HG03175 (cell line): Measurements from ENCODE around the gene CCDC9B.

Experiments
- ATAC-seq: cut with Tn5 transposase; IDR thresholded peaks from one replicate; pipeline ENCODE4 v1.9.1; 2021; ENCODE audit warnings: mild to moderate bottlenecking, moderate library complexity; ENCODE audit not compliant: unreplicated experiment

Gene CCDC9B

GRCh38 chr15:40365624-40366456, 25.1 kb upstream of the CCDC9B start:
- ATAC-seq = no peak

GRCh38 chr15:40365016-40365415, 24.3 kb upstream of the CCDC9B start:
- ATAC-seq = no peak

GRCh38 chr15:40364251-40364650, 23.5 kb upstream of the CCDC9B start:
- no peak for ATAC-seq

DNA sequence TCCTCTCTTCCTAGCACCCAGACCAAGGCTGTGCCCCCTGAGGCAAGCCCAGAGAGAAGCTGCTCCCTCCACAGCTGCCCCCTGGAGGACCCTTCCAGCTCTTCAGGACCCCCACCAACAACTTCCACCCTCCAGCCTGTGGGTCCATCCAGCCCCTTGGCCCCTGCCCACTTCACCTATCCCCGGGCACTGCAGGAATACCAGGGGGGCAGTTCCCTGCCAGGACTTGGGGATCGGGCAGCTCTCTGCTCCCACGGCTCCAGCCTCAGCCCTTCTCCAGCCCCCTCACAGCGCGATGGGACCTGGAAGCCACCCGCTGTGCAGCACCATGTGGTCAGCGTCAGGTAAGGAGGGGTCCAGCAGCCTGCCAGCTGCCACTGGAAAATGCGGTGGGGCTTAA, 22.9 kb upstream of the CCDC9B start:
- ATAC-seq = no peak

DNA sequence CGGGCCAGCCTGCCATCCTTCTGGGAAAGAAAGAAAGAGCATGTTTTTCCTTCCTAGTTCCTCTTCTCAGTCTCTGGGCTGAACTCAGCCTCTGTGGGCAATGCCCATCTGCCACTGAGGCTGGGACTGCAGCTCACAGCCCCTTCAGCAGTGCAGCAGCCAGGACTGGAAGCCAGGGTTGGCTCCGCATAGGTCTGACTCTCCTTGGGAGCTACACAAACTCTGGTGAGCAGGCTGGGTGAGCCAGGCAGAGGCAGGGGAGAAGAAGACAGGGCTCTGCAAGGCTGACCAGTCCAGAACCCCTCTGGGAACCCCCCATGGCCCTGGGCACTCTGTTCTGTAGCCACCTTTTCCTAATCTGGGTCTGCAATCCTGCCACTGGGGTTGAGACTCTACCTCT, 20.9 kb upstream of the CCDC9B start:
- no peak for ATAC-seq

DNA sequence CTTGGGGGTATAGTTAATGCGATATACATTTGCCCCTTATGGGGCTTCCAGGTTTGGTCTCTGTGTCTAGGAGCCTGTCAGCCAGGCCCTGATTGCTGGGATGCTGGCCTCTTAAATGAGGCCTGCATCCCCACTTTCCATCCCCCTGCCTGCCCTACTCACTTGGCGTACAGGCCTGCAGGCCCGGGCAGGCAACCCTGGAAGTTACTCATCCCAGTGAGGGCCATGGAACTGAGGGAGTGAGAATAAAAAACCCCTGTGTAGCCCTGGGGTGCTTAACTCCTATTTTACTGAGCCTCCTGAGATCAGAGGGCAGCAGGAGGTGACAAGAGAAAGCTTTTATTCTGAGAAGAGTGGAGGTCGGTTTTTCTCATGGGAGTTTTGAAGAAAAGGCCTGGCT, 19.3 kb upstream of the CCDC9B start:
- no peak for ATAC-seq

DNA sequence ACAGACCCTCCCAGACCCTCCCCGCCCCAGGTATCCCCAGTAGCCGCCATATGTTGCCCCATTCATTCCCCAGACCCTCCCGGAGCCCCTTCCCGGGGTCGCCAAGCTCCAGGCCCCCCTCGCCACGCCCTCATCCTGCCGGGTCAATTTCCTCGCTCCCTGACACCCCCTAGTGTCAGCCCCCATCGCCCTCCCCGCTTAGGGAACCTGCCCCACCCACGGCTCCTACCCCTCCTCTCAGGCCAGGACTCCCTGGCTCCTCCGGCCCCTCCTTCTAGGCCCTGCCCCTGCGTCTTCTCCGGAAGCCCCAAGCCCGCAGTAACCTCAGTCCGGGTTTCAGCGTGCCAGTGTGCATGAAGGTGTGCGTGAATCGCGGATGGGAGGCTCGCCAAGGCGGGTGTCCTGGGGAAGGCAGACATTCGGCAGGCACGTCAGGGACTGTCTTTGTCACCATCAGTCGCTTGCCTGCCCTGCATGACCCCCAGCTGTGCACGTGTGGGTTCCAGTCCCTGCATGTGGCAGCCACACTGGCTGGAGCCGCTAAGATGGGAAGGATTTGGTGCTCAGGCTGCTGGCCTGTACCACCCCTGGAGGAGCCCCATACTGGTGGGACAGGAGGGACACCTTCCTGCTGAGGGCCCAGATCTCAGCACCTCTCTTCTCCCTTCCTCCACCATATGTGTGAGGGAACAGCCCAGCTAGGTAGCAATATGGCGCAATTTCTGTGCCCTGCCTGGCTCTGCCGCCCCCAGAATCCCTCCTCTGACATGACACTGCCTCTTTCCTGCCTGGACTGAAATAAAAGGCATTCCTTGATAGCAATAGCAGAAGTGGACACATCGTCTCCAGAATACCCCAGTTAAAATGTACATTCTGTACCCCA, 18.0 kb upstream of the CCDC9B start:
- peak; percentile 37 for ATAC-seq

- peak; percentile 81 for ATAC-seq
Observed at GRCh38 chr15:40357723-40358470, 17.2 kb upstream of the CCDC9B start, which contains the start of gene DISP2. Gene DISP2 (plus strand): TSS chr15:40358219. CDS start chr15:40358322, 103 bp downstream.

GRCh38 chr15:40357246-40357645, 16.5 kb upstream of the CCDC9B start:
- no peak for ATAC-seq

DNA sequence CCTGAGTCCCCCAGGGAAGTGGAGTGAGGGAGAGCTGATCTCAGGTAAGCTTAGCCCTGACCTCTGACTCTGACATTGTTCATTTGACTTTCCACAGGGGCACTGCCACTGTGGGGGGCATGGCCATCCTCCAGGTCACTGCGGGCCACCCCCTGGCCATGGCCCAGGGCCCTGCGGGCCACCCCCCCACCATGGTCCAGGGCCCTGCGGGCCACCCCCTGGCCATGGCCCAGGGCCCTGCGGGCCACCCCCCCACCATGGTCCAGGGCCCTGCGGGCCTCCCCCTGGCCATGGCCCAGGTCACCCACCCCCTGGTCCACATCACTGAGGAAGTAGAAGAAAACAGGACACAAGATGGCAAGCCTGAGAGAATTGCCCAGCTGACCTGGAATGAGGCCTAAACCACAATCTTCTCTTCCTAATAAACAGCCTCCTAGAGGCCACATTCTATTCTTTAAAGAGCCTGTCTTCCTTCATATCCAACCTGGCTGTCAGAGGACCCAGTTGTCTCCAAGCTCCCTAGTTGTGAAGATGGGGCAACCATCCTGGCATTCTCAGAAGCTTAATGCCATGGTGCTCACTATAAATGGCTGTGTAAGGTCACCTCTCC, 15.3 kb upstream of the CCDC9B start:
- ATAC-seq = no peak

DNA sequence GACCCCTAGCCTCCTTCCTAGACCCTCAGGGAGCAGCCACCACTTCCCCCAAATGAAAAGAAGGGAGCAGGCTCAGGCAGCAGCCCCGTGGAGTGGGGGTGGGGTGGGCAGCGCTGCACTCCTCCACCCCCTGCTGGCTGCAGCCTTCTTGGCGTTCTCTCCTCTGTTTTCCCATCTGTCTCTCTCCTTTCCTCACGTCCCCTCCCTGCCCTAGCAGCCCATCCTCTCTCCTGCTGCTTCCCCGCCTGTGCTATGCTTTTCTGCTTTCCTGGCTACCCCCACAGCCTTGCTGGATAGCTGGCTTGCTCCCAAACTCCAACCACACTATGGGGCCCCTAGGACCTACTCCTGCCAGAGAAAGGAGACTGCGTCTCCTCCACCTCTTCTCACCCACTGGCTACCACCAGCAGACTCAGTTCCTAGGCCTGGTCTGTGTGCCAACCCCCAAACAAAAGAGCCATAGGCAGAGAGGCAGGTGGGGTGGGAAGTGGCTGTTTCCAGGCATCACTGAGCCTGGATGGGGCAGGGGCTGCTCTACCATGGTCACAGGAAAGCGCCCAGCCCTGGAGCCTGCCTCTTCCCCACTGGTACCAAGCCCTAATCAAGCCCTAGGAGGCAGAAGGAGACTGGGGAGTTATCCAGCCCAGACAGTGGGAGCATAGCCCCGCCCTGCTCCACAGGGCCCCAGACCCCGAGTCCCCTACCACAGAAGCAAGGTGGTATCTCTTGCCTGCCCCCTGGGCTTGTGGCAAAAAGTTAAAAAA, 13.9 kb upstream of the CCDC9B start:
- no peak for ATAC-seq

GRCh38 chr15:40353697-40354096, 13.0 kb upstream of the CCDC9B start:
- no peak for ATAC-seq

- ATAC-seq = no peak
Observed at GRCh38 chr15:40352281-40352901, 11.7 kb upstream of the CCDC9B start.

- no peak for ATAC-seq
Observed at GRCh38 chr15:40349163-40349562, 8.4 kb upstream of the CCDC9B start.

GRCh38 chr15:40348474-40348870, 7.7 kb upstream of the CCDC9B start:
- no peak for ATAC-seq

DNA sequence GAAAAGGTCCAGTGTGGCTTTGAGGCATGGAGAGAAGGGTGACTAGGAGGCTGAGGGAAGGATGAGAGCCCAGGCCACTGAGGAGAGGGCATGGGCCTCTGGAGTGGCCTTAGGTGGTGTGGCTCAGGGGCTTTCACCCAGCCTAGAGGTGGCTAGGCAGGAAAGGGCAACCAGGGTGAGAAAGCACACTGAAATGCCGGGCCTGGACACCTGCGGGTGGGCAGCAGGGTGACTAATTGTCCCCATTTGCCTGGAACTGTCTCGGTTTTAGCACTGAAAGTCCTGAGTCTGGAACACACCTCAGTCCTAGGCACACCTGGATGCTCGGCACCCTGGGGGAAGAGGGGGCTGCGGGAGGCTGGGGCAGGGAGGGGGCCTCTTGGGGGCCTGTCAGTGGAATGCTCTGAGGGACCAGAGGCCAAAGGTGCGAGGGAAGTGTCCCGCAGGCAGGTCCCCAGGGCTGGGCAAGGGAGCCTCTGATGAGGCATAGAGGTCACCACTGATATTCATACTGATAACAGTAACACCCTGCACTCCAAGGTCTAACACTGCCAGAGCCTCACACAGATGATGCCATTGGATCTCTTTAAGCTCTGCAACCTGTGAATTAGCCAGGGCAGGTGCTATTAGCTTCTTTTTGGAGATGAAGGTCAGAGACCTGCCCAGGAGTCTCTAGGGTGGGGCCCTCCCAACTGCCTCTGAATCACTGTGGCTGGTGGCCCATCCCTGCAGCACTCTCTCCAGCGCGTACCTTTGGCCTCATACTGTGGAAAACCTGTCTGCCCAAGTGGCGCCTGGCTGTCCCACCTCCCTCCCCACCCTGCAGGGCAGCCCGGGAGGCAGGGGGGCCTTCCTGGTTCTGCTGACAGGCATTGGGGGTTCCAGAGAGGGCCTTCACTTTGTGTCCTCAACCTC, 7.1 kb upstream of the CCDC9B start:
- no peak for ATAC-seq

DNA sequence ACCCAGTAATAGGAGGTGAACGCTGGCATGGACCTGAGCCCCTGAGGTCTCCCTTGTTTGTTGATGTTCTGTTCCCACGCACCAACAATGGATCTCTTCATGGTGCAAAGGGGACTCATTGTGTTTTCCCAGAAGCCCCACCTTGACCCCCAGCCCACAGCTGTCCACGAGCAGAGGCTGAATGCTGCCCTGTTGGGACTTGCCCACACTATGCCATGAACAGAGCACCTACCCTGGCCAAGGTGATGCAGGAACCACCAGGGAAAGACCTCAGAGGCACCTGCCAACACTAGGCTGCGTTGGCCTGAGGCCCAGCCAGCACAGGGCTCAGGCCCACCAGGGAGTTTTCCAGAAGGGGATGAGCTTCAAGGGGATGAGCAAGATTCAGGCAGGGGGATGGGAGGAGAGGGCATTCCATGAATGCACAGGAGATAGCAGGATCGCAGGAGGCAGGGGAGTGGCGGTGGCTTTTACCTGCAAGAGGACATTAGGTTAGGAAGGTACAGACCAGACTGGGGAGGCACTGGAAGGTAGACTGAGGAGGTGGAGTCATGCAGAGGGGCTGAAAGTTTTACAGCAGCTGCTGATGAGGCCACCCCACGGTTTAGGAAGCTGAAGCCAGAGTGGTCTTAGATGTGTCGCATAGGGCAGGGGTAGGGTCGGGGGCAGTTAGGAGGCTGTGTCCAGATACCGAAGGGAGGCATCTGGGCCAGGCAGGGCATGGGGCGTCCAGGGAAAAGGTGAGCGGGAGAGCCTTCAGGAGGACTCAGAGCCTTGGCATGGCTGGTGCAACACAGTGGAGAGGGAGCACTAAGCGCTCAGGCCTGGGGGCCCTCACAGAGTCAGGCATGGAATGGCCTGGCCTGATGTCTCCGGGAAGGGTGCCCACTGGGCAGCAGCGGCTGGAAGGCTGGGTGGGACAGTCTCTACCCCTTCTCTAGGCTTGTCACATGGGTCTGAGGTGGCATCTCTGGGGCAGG, 6.1 kb upstream of the CCDC9B start:
- no peak for ATAC-seq
